GM12891 (cell line): ENCODE data around the gene MED7.

Experiments
- POLR2A ChIP-seq: IDR thresholded peaks from 2 replicates; pipeline ENCODE4 v1.6.1; 2011; ENCODE audit warnings: low read depth, low read length, control low read depth
- POLR2AphosphoS5 ChIP-seq: IDR thresholded peaks from 2 replicates; pipeline ENCODE4 v1.6.1; 2011; ENCODE audit warnings: low read depth, low read length, control low read depth
- POU2F2 ChIP-seq: IDR thresholded peaks from 2 replicates; pipeline ENCODE4 v1.6.1; 2011; ENCODE audit warnings: low read depth, mild to moderate bottlenecking, control low read depth, low read length, moderate library complexity
- TAF1 ChIP-seq: IDR thresholded peaks from 2 replicates; pipeline ENCODE4 v1.6.1; 2011; ENCODE audit warnings: low read depth, low read length, control low read depth

- TF ChIP-seq POLR2A, result no peak
- no peak for TF ChIP-seq POLR2AphosphoS5
- TF ChIP-seq POU2F2, result no peak
- no peak for TF ChIP-seq TAF1
Measured at GRCh38 chr5:157155297-157155696, 12.6 kb upstream of the MED7 start.
